Measurements from ENCODE around the gene MDP1. TPM values are rescaled to one million over a fixed set of nuclear protein-coding genes. Genes with fewer than 3 reads are reported as not detected.

Gene MDP1
- total and polyA plus RNA-seq, 2 experiments from 2014 or later: 9.8 to 31.1 TPM

DNA sequence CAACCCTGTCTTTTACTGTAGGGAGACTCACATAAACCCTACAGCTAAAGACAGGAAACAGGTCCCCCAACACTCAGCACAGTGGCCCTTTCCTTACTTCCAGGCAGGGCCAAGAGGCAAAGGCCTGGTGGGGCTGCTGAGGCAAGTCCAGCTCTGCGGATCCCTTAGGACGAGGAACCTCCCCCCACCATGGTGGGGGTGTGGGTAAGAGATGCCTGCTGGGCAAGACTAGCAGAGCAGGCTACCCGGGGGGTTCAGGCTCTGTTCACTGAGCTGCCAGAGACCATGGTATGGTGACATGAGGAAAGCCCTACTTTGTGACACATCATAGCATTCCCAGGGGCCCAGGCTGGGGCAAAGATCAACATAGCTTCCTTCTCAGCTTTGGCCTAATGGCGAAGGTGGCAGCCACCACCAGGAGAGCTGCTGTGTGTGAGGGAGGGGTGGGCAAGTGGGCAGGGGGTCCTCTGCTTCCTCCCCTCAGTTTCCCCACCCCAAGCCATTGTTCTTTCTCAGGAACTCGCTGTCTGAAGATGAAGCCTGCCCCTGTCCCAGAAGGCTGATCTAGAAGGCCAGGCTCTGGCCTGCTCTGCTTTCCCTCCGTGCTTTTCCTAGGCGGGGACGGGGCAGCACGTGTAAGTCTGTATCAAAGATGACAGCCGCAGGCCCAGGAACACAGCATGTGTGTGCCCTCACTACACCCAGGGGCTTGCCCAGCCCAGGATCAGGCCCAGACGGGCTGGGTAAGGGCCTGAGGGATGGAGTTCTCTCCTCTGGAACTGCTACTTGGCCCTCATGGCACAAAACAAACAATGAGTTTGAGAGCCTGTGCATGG is 36.6 kb upstream of the MDP1 start (continued):
- TF ChIP-seq ZNF462 (CRISPR knock-in tag; IDR thresholded peaks at IDR 0.05): no peak
- TF ChIP-seq CTCF (conservative IDR thresholded peaks at IDR 0.05; ENCODE audit: low read depth in 2 of 2): no peak
- TF ChIP-seq JUNB (IDR thresholded peaks at IDR 0.05; ENCODE audit: unreplicated experiment): no peak
- no peak for TF ChIP-seq ZNF114 (CRISPR knock-in tag; IDR thresholded peaks at IDR 0.05)
- no peak for TF ChIP-seq NANOG (IDR thresholded peaks at IDR 0.05; ENCODE audit: borderline replicate concordance)
- TF ChIP-seq STAT1 (IDR thresholded peaks at IDR 0.05; ENCODE audit: unreplicated experiment): no peak
- TF ChIP-seq EZH2 (IDR thresholded peaks at IDR 0.05; ENCODE audit: low read depth, unreplicated experiment): no peak
